IPS DF 6.9 (cell line): ENCODE measurements around the gene FBXO31.

Experiments used
- DNase-seq: peaks from one replicate; pipeline ENCODE4 v3.0.0-alpha.2; 2013; ENCODE audit warnings: low read depth, low spot score
- H3K27ac ChIP-seq: one replicate; pipeline ENCODE4 v1.5.1; 2013; ENCODE audit warnings: low read length, control low read depth
- H3K27me3 ChIP-seq: 2 replicates; pipeline ENCODE4 v1.6.1; 2013; ENCODE audit warnings: mild to moderate bottlenecking, low read length; ENCODE audit not compliant: control insufficient read depth, insufficient read depth
- H3K36me3 ChIP-seq: 2 replicates; pipeline ENCODE4 v1.6.1; 2013; ENCODE audit warnings: low read length; ENCODE audit not compliant: control insufficient read depth, insufficient read depth
- H3K4me1 ChIP-seq: 2 replicates; pipeline ENCODE4 v1.6.1; 2013; ENCODE audit warnings: low read length; ENCODE audit not compliant: control insufficient read depth, insufficient read depth
- H3K4me3 ChIP-seq: 2 replicates; pipeline ENCODE4 v1.5.1; 2013; ENCODE audit warnings: mild to moderate bottlenecking, low read length
- H3K9me3 ChIP-seq: 2 replicates; pipeline ENCODE4 v1.6.1; 2013; ENCODE audit warnings: low read length, inconsistent platforms; ENCODE audit not compliant: control insufficient read depth, insufficient read depth
- WGBS: extraction: QIAGEN DNeasy Blood & Tissue Kit; methylation state at CpG from one replicate; pipeline ENCODE4 v1.1.7; 2013; ENCODE audit warnings: mixed read lengths, missing lambda C conversion rate; ENCODE audit not compliant: insufficient read length, insufficient coverage; 5-methylcytosine and 5-hydroxymethylcytosine counted together

The FBXO31 gene, protein sequence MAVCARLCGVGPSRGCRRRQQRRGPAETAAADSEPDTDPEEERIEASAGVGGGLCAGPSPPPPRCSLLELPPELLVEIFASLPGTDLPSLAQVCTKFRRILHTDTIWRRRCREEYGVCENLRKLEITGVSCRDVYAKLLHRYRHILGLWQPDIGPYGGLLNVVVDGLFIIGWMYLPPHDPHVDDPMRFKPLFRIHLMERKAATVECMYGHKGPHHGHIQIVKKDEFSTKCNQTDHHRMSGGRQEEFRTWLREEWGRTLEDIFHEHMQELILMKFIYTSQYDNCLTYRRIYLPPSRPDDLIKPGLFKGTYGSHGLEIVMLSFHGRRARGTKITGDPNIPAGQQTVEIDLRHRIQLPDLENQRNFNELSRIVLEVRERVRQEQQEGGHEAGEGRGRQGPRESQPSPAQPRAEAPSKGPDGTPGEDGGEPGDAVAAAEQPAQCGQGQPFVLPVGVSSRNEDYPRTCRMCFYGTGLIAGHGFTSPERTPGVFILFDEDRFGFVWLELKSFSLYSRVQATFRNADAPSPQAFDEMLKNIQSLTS

GRCh38 chr16:87383505-87384161, at the start of gene FBXO31:
TSS of gene FBXO31 (minus strand) at chr16:87383776. CDS start at chr16:87383744, 32 bp downstream.
- no peaks in the 10 kb centered on the region for H3K9me3 ChIP-seq
- no peaks in the 10 kb centered on the region for H3K36me3 ChIP-seq
- H3K27me3 ChIP-seq = no peaks in the 10 kb centered on the region
- peaks cover 2% of the 10 kb centered on the region; the same call in 1 of the 2 replicates for H3K4me1 ChIP-seq
- no peak for DNase-seq
- H3K4me3 ChIP-seq = peak within 1 kb of the TSS; percentile 88
- WGBS = no CpG with 5 or more reads among the region's 92 CpGs
- H3K27ac ChIP-seq = no peak within 1 kb of the TSS

DNA sequence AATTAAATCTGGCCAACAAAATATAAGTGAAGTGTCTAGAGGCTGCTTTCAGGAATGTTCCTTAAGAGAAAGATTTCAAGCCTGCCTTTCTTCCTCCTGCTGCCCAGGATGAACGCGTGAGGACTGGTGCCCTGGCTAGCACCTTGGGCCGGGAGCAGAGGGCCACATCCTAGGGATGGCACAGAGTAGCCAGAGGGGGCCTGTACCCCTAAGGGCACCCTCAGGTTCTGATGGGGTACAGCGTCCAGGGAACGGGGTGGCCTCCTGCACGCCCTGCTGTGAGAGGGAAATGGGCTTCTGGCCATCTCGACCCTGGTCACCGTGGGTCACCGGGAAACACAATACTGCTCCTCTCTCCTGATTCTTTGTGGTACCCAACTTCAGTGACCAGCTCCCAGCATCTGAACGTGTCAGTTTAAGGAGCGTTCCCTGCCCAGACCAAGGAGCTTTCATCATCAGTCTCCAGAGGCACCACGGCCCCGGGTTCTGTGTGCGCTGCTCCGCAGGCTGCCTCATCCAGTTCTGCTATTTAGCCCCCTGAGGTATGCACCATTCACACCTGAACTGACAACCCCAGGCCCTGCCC, 48.8 kb upstream of the FBXO31 start:
- Histone ChIP-seq H3K9me3 (no peaks in the 10 kb centered on the region), H3K36me3 (0 out of 2 replicates have a peak, but pooled peaks cover 6% of the 10 kb centered on the region), H3K27ac (no peak overlapping the region), H3K4me1 (peaks cover 1% of the 10 kb centered on the region; the same call in 1 of the 2 replicates), H3K4me3 (no peak overlapping the region), H3K27me3 (no peaks in the 10 kb centered on the region)
- WGBS = no CpG with 5 or more reads among the region's 15 CpGs
- no peak for DNase-seq

DNA sequence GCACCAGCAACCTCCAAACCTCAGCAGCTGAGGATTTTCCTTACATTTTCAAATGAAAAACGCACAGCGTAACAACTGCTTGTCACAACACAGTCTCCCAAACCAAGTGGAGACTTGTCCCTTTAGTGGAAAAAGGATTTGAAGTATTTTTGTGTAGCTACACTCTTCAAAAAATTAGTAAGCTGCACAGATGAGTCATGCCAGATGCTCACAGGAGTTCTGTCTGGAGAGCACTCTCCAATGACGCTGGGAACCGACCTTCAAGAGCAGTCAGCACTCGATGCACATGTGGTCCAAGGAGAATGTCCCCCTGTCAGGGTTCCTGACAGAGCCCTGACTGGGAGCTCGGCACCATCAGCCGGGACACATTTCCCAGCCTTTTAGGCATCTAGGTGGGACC, 48.4 kb upstream of the FBXO31 start:
- Histone ChIP-seq H3K4me3 (no peak overlapping the region), H3K4me1 (peaks cover 3% of the 10 kb centered on the region), H3K36me3 (0 out of 2 replicates have a peak, but pooled peaks cover 6% of the 10 kb centered on the region), H3K27me3 (no peaks in the 10 kb centered on the region), H3K27ac (no peak overlapping the region), H3K9me3 (no peaks in the 10 kb centered on the region)
- WGBS = no CpG with 5 or more reads among the region's 7 CpGs
- no peak for DNase-seq

GRCh38 chr16:87426423-87427215, 43.0 kb upstream of the FBXO31 start:
- WGBS = no CpG with 5 or more reads among the region's 18 CpGs
- no peak for DNase-seq
- H3K36me3 ChIP-seq = no peaks in the 10 kb centered on the region
- peaks cover 9% of the 10 kb centered on the region for H3K4me1 ChIP-seq
- no peaks in the 10 kb centered on the region for H3K9me3 ChIP-seq
- no peak overlapping the region for H3K4me3 ChIP-seq
- H3K27me3 ChIP-seq = no peaks in the 10 kb centered on the region
- H3K27ac ChIP-seq = no peak overlapping the region

DNA sequence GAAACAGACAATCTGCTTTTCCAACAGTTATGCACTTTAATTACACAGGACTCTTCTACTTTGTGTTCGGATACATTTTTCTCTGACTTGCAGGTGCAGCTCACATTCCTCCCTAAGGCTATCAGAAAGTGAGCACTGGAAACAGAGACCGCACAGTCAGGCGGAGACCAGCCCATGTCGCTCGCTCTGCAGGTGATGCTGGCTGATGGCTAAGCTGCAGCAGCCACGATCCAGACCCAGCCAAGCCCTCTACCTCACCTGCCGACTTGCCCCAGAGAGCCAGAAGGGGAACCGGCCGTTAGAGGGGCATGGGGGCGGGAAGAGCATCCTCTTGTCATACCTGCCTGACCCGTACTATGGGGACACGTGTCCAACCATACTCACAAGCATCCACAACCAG, 42.4 kb upstream of the FBXO31 start:
- peaks cover 9% of the 10 kb centered on the region for H3K4me1 ChIP-seq
- DNase-seq = no peak
- no CpG with 5 or more reads among the region's 12 CpGs for WGBS
- no peaks in the 10 kb centered on the region for H3K9me3 ChIP-seq
- H3K4me3 ChIP-seq = no peak overlapping the region
- H3K36me3 ChIP-seq = no peaks in the 10 kb centered on the region
- no peaks in the 10 kb centered on the region for H3K27me3 ChIP-seq
- H3K27ac ChIP-seq = no peak overlapping the region

- Histone ChIP-seq H3K36me3 (no peaks in the 10 kb centered on the region), H3K4me3 (no peak overlapping the region), H3K27me3 (no peaks in the 10 kb centered on the region), H3K27ac (no peak overlapping the region), H3K4me1 (peaks cover 9% of the 10 kb centered on the region), H3K9me3 (no peaks in the 10 kb centered on the region)
- DNase-seq = no peak
- WGBS = no CpG with 5 or more reads among the region's 12 CpGs
Measured at GRCh38 chr16:87424266-87424665, 40.7 kb upstream of the FBXO31 start.

DNA sequence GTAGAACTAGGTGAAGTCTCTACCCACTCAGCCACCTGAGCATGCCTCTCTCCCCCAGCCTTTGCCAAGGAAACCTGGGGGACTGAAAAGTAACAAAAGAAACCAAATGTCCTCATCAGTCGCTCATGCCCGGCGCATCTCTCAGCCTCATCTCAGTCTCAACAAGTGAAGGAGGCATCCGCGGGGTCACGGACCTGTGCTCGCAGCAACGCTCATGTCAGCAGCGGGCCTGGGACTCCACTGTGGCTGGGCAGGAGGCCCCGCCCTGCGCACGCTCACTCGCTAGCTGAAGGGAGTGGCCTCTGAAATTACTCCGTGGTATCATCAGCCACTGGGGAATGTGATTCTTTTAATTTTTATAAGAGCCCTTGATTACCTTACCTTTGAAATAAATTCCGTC, 39.9 kb upstream of the FBXO31 start:
- H3K4me3 ChIP-seq = no peak overlapping the region
- no peaks in the 10 kb centered on the region for H3K27me3 ChIP-seq
- no peak for DNase-seq
- H3K4me1 ChIP-seq = peaks cover 9% of the 10 kb centered on the region
- WGBS = no CpG with 5 or more reads among the region's 15 CpGs
- no peaks in the 10 kb centered on the region for H3K36me3 ChIP-seq
- H3K27ac ChIP-seq = no peak overlapping the region
- H3K9me3 ChIP-seq = no peaks in the 10 kb centered on the region

GRCh38 chr16:87422106-87422505, 38.5 kb upstream of the FBXO31 start:
- Histone ChIP-seq H3K27me3 (no peaks in the 10 kb centered on the region), H3K9me3 (no peaks in the 10 kb centered on the region), H3K4me3 (no peak overlapping the region), H3K4me1 (peaks cover 9% of the 10 kb centered on the region), H3K27ac (no peak overlapping the region), H3K36me3 (0 out of 2 replicates have a peak, but pooled peaks cover 7% of the 10 kb centered on the region)
- no CpG with 5 or more reads among the region's 11 CpGs for WGBS
- DNase-seq = no peak

GRCh38 chr16:87421003-87421912, 37.7 kb upstream of the FBXO31 start:
- peaks cover 3% of the 10 kb centered on the region for H3K4me1 ChIP-seq
- H3K4me3 ChIP-seq = no peak overlapping the region
- WGBS = no CpG with 5 or more reads among the region's 25 CpGs
- H3K36me3 ChIP-seq = 0 out of 2 replicates have a peak, but pooled peaks cover 9% of the 10 kb centered on the region
- H3K9me3 ChIP-seq = no peaks in the 10 kb centered on the region
- H3K27me3 ChIP-seq = no peaks in the 10 kb centered on the region
- no peak for DNase-seq
- no peak overlapping the region for H3K27ac ChIP-seq
